ENCODE measurements around the gene PCDHB11.
"Not testable (repeated sequence)": the region's sequence is repeated elsewhere in the genome, so short reads cannot be mapped to it uniquely, and the experiment has no call there.

PCDHB11 gene

GRCh38 chr5:141199359-141200235 is at the start of gene PCDHB11:
Gene PCDHB11, plus strand, starts transcription at chr5:141199627. Its CDS starts 148 bp downstream, at chr5:141199775.
- DNase-seq, result no peak

- DNase-seq, result peak in 1 of 2 experiments; percentile 9
These were observed 49.6 kb upstream of the PCDHB11 start, which contains the start of gene PCDHB6 for GRCh38 chr5:141149812-141150211. Gene PCDHB6, plus strand, starts transcription at chr5:141150057. Its CDS starts 201 bp downstream, at chr5:141150258.

- DNase-seq, result no peak
These were observed 49.0 kb upstream of the PCDHB11 start for GRCh38 chr5:141150224-141150992.

GRCh38 chr5:141150993-141151325 is 48.5 kb upstream of the PCDHB11 start:
- no peak for DNase-seq

GRCh38 chr5:141151632-141152031 is 47.8 kb upstream of the PCDHB11 start:
- DNase-seq, result not testable (repeated sequence)

GRCh38 chr5:141152096-141152495 is 47.3 kb upstream of the PCDHB11 start:
- DNase-seq, result not testable (repeated sequence)

GRCh38 chr5:141155540-141156374 is 43.7 kb upstream of the PCDHB11 start:
- no peak for DNase-seq

- DNase-seq, result not testable (repeated sequence)
These were observed 42.1 kb upstream of the PCDHB11 start for GRCh38 chr5:141157356-141157755.

- not testable (repeated sequence) for DNase-seq
These were observed 41.5 kb upstream of the PCDHB11 start for GRCh38 chr5:141157901-141158300.

- peak; percentile 6 to 34 for DNase-seq
These were observed 26.8 kb upstream of the PCDHB11 start, which contains the start of gene PCDHB7 for GRCh38 chr5:141172381-141173204. Gene PCDHB7, plus strand, starts transcription at chr5:141172644. Its CDS starts 192 bp downstream, at chr5:141172836.

- DNase-seq, result not testable (repeated sequence)
These were observed 24.9 kb upstream of the PCDHB11 start for GRCh38 chr5:141174291-141175104.

GRCh38 chr5:141175933-141176332 is 23.5 kb upstream of the PCDHB11 start:
- no peak for DNase-seq

GRCh38 chr5:141177577-141178191 is 21.7 kb upstream of the PCDHB11 start, which contains the start of gene PCDHB8:
Gene PCDHB8, plus strand, starts transcription at chr5:141177790. Its CDS starts 245 bp downstream, at chr5:141178035.
- DNase-seq, result not testable (repeated sequence)

- not testable (repeated sequence) for DNase-seq
These were observed 20.1 kb upstream of the PCDHB11 start for GRCh38 chr5:141179371-141179770.

GRCh38 chr5:141179876-141180275 is 19.6 kb upstream of the PCDHB11 start:
- not testable (repeated sequence) for DNase-seq

GRCh38 chr5:141180313-141180712 is 19.1 kb upstream of the PCDHB11 start:
- DNase-seq, result no peak

- DNase-seq, result no peak
These were observed 17.2 kb upstream of the PCDHB11 start, which contains the start of gene PCDHB16 for GRCh38 chr5:141182248-141182647. Gene PCDHB16, plus strand, starts transcription at chr5:141182387. Its CDS starts 173 bp downstream, at chr5:141182560.

- not testable (repeated sequence) for DNase-seq
These were observed 15.1 kb upstream of the PCDHB11 start for GRCh38 chr5:141184117-141184855.

- peak; percentile 29 to 42 for DNase-seq
These were observed 12.4 kb upstream of the PCDHB11 start, which contains the start of gene PCDHB9 for GRCh38 chr5:141186897-141187512. Gene PCDHB9, plus strand, starts transcription at chr5:141187161. Its CDS starts 158 bp downstream, at chr5:141187319.

Data from activated CD4-positive, alpha-beta T cell treated with anti-CD3 and anti-CD28 coated beads, Interleukin-2, amount 50 U/mL, for 48 hours (primary cell).